Measurements from ENCODE around the gene VWA3A.

GRCh38 chr16:22081050-22081449 lies 11.3 kb upstream of the VWA3A start:
- TF ChIP-seq CTCF (IDR thresholded peaks at IDR 0.05; ENCODE audit: borderline replicate concordance, extremely low read depth, low read length, poor library complexity, severe bottlenecking) = no peak
- TF ChIP-seq EZH2 (IDR thresholded peaks at IDR 0.05; ENCODE audit: borderline replicate concordance, low read depth, low read length, severe bottlenecking) = no peak

Data from DND-41 (cell line).